Epithelial cell of prostate (primary cell): ENCODE data around the gene RTKN2.
"Not testable (repeated sequence)": the region's sequence is repeated elsewhere in the genome, so short reads cannot be mapped to it uniquely, and the experiment has no call there.

Source experiments
- DNase-seq: peaks from one replicate; pipeline ENCODE4 v3.0.0-alpha.2; 2011; ENCODE audit warnings: low read depth, low spot score
- H3K27ac ChIP-seq: fragments of 450-650 bp; 2 replicates; pipeline ENCODE4 v1.5.1; 2017; ENCODE audit warnings: mild to moderate bottlenecking

RTKN2 gene

GRCh38 chr10:62268399-62269114 lies at the start of gene RTKN2:
Gene RTKN2, minus strand, starts transcription at chr10:62268844. Its CDS starts 234 bp downstream, at chr10:62268610.
- peak within 1 kb of the TSS; percentile 39 for H3K27ac ChIP-seq
- peak; percentile 48 for DNase-seq

- no peak overlapping the region for H3K27ac ChIP-seq
- no peak for DNase-seq
These were observed 48.6 kb upstream of the RTKN2 start for GRCh38 chr10:62317257-62317656.

GRCh38 chr10:62309254-62309653 lies 40.6 kb upstream of the RTKN2 start:
- no peak overlapping the region for H3K27ac ChIP-seq
- DNase-seq: no peak

- no peak overlapping the region for H3K27ac ChIP-seq
- no peak for DNase-seq
These were observed 39.5 kb upstream of the RTKN2 start for GRCh38 chr10:62308101-62308500.

GRCh38 chr10:62307635-62308034 lies 39.0 kb upstream of the RTKN2 start:
- no peak for DNase-seq
- no peak overlapping the region for H3K27ac ChIP-seq

- H3K27ac ChIP-seq: no peak overlapping the region
- no peak for DNase-seq
These were observed 38.0 kb upstream of the RTKN2 start for GRCh38 chr10:62306663-62307062.

- no peak overlapping the region for H3K27ac ChIP-seq
- no peak for DNase-seq
These were observed 37.2 kb upstream of the RTKN2 start for GRCh38 chr10:62305813-62306212.

GRCh38 chr10:62303922-62304321 lies 35.3 kb upstream of the RTKN2 start:
- no peak overlapping the region for H3K27ac ChIP-seq
- no peak for DNase-seq

GRCh38 chr10:62302760-62303159 lies 34.1 kb upstream of the RTKN2 start:
- H3K27ac ChIP-seq: no peak overlapping the region
- no peak for DNase-seq

- no peak overlapping the region for H3K27ac ChIP-seq
- DNase-seq: no peak
These were observed 29.2 kb upstream of the RTKN2 start for GRCh38 chr10:62297857-62298256.

GRCh38 chr10:62284221-62284620 lies 15.6 kb upstream of the RTKN2 start:
- H3K27ac ChIP-seq: no peak overlapping the region
- DNase-seq: no peak

- not testable (repeated sequence) for DNase-seq, H3K27ac ChIP-seq
These were observed 12.7 kb upstream of the RTKN2 start for GRCh38 chr10:62281348-62281747.

- not testable (repeated sequence) for H3K27ac ChIP-seq
These were observed 11.7 kb upstream of the RTKN2 start for GRCh38 chr10:62280392-62280791.

GRCh38 chr10:62278441-62278910 lies 9.8 kb upstream of the RTKN2 start:
- DNase-seq: no peak
- H3K27ac ChIP-seq: no peak overlapping the region

More at GRCh38 chr10:62280392-62280791, 11.7 kb upstream of the RTKN2 start:
- not testable (repeated sequence) for DNase-seq

- H3K27ac ChIP-seq: no peak overlapping the region
- no peak for DNase-seq
These were observed 9.3 kb upstream of the RTKN2 start for GRCh38 chr10:62277971-62278370.

GRCh38 chr10:62270020-62270419 lies 1.4 kb upstream of the RTKN2 start:
- no peak for DNase-seq
- peak overlapping the region; percentile 4 for H3K27ac ChIP-seq

GRCh38 chr10:62268027-62268398 lies 631 bp downstream of the RTKN2 start:
- no peak for DNase-seq
- peak overlapping the region; percentile 39 for H3K27ac ChIP-seq

- H3K27ac ChIP-seq: peak overlapping the region; percentile 62
- no peak for DNase-seq
These were observed 2.0 kb downstream of the RTKN2 start for GRCh38 chr10:62266611-62267010.

- peak overlapping the region; percentile 62 for H3K27ac ChIP-seq
- DNase-seq: peak; percentile 50
These were observed 2.5 kb downstream of the RTKN2 start for GRCh38 chr10:62266147-62266546.

- peak overlapping the region; percentile 62 for H3K27ac ChIP-seq
- peak; percentile 83 for DNase-seq
These were observed 3.8 kb downstream of the RTKN2 start for GRCh38 chr10:62264702-62265436.

GRCh38 chr10:62264126-62264525 lies 4.5 kb downstream of the RTKN2 start:
- H3K27ac ChIP-seq: peak overlapping the region; percentile 62
- no peak for DNase-seq
